Ectodermal cell (in vitro differentiated cells): ENCODE measurements around the gene CCDC152.

Experiments
- H3K27ac ChIP-seq: 2 replicates; pipeline ENCODE4 v1.7.0; 2013; ENCODE audit warnings: mild to moderate bottlenecking, low read depth, low read length; ENCODE audit not compliant: insufficient read depth, poor library complexity, severe bottlenecking
- H3K27me3 ChIP-seq: 2 replicates; pipeline ENCODE4 v1.7.0; 2013; ENCODE audit warnings: mild to moderate bottlenecking, low read length; ENCODE audit not compliant: insufficient read depth, control insufficient read depth, poor library complexity, severe bottlenecking
- H3K36me3 ChIP-seq: one replicate; pipeline ENCODE4 v1.7.0; 2013; ENCODE audit warnings: low read length; ENCODE audit not compliant: control insufficient read depth, insufficient read depth
- H3K4me1 ChIP-seq: one replicate; pipeline ENCODE4 v1.7.0; 2013; ENCODE audit warnings: low read length; ENCODE audit not compliant: control insufficient read depth, insufficient read depth
- H3K4me3 ChIP-seq: 2 replicates; pipeline ENCODE4 v1.7.0; 2013; ENCODE audit warnings: low read depth, low read length, control low read depth; ENCODE audit not compliant: insufficient read depth
- H3K9me3 ChIP-seq: 2 replicates; pipeline ENCODE4 v1.7.0; 2013; ENCODE audit warnings: mild to moderate bottlenecking, low read length, moderate library complexity; ENCODE audit not compliant: control insufficient read depth
- WGBS, 2 experiments: methylation state at CpG; one replicate each; pipeline ENCODE4 v1.1.7; 2013; ENCODE audit warnings: missing lambda C conversion rate in 2 of 2; 5-methylcytosine and 5-hydroxymethylcytosine counted together

CCDC152 gene

DNA sequence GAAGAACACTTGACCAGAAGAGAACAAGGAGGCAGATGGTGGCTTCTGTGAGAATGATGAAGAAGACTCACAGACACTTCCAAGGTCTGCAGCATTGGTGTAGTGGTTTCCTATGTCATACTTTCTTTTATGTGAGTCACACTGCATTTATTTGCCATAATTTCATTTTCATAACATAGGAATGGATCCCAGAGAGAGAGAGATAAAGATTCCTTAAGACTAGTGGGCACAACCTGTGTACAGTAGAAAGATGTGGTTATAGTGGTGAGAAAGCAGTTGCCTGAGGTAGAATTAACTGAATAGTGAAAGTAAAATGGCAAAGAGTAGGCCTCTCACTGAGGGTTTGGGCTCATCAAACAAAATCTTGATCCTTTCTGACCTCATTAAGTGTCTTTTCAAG lies 7.6 kb upstream of the CCDC152 start:
- H3K36me3 ChIP-seq = no peaks in the 10 kb centered on the region
- H3K9me3 ChIP-seq = no peaks in the 10 kb centered on the region
- no peak overlapping the region for H3K27ac ChIP-seq
- no peaks in the 10 kb centered on the region for H3K27me3 ChIP-seq
- no peak overlapping the region for H3K4me3 ChIP-seq
- no peaks in the 10 kb centered on the region for H3K4me1 ChIP-seq

DNA sequence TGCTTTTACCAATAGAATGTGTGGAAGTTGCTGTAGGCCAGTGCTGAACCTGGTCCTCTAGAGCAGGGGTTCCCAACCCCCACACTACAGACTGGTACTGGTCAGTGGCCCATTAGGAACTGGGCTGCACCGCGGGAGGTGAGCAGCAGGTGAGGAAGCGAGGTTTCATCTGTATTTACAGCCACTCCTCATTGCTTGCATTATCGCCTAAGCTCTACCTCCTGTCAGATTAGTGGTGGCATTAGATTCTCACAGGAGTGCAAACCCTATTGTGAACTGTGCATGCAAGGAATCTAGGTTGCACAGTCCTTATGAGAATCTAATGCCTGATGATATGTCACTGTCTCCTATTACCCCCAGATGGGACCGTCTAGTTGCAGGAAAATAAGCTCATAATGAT lies 6.1 kb upstream of the CCDC152 start:
- Histone ChIP-seq H3K9me3 (no peaks in the 10 kb centered on the region), H3K4me3 (no peak overlapping the region), H3K36me3 (no peaks in the 10 kb centered on the region), H3K27ac (no peak overlapping the region), H3K27me3 (no peaks in the 10 kb centered on the region), H3K4me1 (no peaks in the 10 kb centered on the region)
- WGBS, 2 experiments = 92 to 95% methylated on average over 4 of the region's 5 CpGs

DNA sequence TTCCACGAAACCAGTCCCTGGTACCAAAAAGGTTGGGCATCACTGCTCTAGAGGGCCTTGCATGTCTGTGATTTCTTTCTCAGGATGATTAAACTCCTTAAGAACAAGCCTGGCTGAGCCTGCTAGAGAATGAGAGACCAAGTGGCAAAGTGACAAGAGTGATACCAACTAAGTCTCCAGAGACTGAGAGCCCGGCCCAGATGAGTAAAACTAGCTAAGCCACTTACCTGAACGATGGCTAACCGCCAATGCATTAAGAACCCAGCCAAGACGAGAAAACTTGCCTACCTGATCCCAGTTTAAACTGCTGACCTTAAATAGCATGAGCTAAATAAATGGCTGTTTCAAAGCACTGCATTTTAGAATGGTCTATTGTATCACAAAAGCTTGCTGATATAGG lies 5.6 kb upstream of the CCDC152 start:
- Histone ChIP-seq H3K36me3 (no peaks in the 10 kb centered on the region), H3K4me3 (no peak overlapping the region), H3K4me1 (no peaks in the 10 kb centered on the region), H3K27ac (no peak overlapping the region), H3K27me3 (no peaks in the 10 kb centered on the region), H3K9me3 (no peaks in the 10 kb centered on the region)
- WGBS, 2 experiments = 83 to 88% methylated on average over 5 of the region's 5 CpGs

DNA sequence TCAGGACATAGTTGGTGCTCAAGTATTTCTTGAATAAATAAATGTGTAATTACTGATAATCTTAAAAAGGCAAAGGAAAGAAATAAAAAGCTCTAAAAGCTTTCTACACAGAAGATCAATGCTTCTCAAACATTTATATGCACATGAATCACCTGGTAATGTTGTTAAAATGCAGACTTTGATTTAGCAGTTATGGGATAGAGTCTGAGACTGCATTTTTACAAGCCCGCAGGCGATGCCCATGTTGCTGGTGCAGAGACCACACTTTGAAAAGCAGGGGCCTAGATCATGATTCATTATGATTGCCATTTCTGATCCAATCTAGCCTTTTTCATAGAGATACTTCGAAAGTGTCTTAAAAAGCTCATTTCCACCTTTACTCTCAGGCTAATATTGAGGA lies 3.5 kb upstream of the CCDC152 start:
- no peaks in the 10 kb centered on the region for H3K9me3 ChIP-seq
- H3K27me3 ChIP-seq = no peaks in the 10 kb centered on the region
- 89 to 95% methylated on average over 3 of the region's 3 CpGs for WGBS, 2 experiments
- H3K4me3 ChIP-seq = no peak overlapping the region
- no peak overlapping the region for H3K27ac ChIP-seq
- no peaks in the 10 kb centered on the region for H3K4me1 ChIP-seq
- no peaks in the 10 kb centered on the region for H3K36me3 ChIP-seq

DNA sequence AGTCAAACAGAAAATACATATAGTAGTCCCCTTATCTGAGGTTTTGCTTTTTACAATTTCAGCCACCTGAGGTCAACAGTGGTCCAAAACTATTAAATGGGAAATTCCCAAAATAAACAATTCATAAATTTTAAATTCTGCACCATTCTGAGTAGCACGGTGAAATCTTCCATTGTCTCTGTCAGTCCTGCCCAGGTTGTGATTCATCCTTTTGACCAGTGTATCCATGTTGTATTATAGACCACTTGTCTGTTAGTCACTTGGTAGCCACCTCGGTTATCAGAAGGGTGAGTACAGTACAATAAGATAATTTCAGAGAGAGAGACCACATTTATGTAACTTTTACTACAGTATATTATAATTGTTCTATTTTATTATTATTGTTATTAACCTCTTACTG lies 2.8 kb downstream of the CCDC152 start:
- Histone ChIP-seq H3K27me3 (no peaks in the 10 kb centered on the region), H3K27ac (no peak overlapping the region), H3K9me3 (no peaks in the 10 kb centered on the region), H3K36me3 (no peaks in the 10 kb centered on the region), H3K4me1 (no peaks in the 10 kb centered on the region), H3K4me3 (no peak overlapping the region)
- 96 to 100% methylated on average over 1 of the region's 2 CpGs for WGBS, 2 experiments

- Histone ChIP-seq H3K27me3 (no peaks in the 10 kb centered on the region), H3K4me1 (no peaks in the 10 kb centered on the region), H3K4me3 (no peak overlapping the region), H3K9me3 (no peaks in the 10 kb centered on the region), H3K36me3 (no peaks in the 10 kb centered on the region), H3K27ac (no peak overlapping the region)
- 93 to 94% methylated on average over 3 to 4 of the region's 4 CpGs for WGBS, 2 experiments
Measured at GRCh38 chr5:42760426-42760825, 3.8 kb downstream of the CCDC152 start.

- no peaks in the 10 kb centered on the region for H3K4me1 ChIP-seq
- H3K36me3 ChIP-seq = no peaks in the 10 kb centered on the region
- no peaks in the 10 kb centered on the region for H3K9me3 ChIP-seq
- H3K27ac ChIP-seq = no peak overlapping the region
- H3K27me3 ChIP-seq = no peaks in the 10 kb centered on the region
- H3K4me3 ChIP-seq = no peak overlapping the region
- WGBS, 2 experiments = 100% methylated on average over 1 of the region's 1 CpG
Measured at GRCh38 chr5:42761791-42762190, 5.2 kb downstream of the CCDC152 start.

DNA sequence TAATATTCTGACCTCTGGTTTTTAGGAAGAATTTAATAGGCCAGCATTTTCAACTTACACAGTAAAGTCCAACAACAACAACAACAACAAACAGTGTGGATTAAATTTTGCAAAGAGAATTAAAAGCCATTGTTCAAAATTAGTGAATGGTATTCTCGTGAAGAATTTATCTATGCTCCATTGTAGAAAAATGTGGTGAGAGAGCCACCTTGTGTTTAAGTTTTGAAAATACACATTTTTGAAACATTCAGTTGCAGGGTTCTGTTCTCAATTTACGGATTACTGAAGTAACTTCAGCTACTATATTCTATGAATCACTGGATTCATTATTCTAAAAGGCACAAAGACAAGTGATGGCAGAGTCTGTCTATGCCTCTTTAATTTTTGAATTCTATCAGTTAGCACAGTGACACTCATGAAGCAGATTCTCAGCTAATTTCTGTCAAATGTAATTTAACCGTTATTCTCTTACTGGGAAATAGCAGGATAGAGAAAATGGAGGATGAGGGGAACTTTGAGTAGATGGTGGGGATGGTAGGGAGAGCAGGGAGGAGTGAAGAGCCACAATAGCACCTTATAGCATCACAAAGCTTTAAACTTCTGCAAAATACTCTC lies 11.0 kb downstream of the CCDC152 start:
- no peaks in the 10 kb centered on the region for H3K9me3 ChIP-seq
- no peaks in the 10 kb centered on the region for H3K27me3 ChIP-seq
- H3K4me3 ChIP-seq = no peak overlapping the region
- H3K4me1 ChIP-seq = no peaks in the 10 kb centered on the region
- 53 to 63% methylated on average over 3 of the region's 3 CpGs for WGBS, 2 experiments
- H3K36me3 ChIP-seq = no peaks in the 10 kb centered on the region
- no peak overlapping the region for H3K27ac ChIP-seq

DNA sequence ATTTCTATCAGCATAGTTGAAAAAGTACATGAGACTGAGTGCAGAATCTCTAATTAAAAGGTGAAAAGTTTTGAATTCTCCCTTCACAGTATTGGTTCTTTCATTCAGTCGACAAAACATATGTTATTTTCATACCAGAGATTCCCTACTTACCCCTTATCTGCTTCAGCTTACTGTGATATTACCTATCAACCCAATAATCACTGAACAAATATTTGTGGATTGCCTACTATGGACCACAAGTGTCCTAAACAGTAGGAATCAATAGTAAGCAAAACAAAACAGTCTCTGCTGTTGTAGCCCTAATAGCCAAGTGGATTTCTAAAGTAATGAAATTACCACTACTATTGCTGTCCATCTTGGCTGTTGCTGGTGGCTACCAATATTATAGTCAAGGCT lies 11.5 kb downstream of the CCDC152 start:
- Histone ChIP-seq H3K36me3 (no peaks in the 10 kb centered on the region), H3K9me3 (no peaks in the 10 kb centered on the region), H3K27ac (no peak overlapping the region), H3K27me3 (no peaks in the 10 kb centered on the region), H3K4me3 (no peak overlapping the region), H3K4me1 (no peaks in the 10 kb centered on the region)
- 64 to 70% methylated on average over 1 of the region's 1 CpG for WGBS, 2 experiments

GRCh38 chr5:42770003-42770402 lies 13.4 kb downstream of the CCDC152 start:
- Histone ChIP-seq H3K9me3 (no peaks in the 10 kb centered on the region), H3K27me3 (no peaks in the 10 kb centered on the region), H3K36me3 (no peaks in the 10 kb centered on the region), H3K4me1 (no peaks in the 10 kb centered on the region), H3K27ac (no peak overlapping the region), H3K4me3 (no peak overlapping the region)
